ENCODE measurements around the gene CTBP2.

DNA sequence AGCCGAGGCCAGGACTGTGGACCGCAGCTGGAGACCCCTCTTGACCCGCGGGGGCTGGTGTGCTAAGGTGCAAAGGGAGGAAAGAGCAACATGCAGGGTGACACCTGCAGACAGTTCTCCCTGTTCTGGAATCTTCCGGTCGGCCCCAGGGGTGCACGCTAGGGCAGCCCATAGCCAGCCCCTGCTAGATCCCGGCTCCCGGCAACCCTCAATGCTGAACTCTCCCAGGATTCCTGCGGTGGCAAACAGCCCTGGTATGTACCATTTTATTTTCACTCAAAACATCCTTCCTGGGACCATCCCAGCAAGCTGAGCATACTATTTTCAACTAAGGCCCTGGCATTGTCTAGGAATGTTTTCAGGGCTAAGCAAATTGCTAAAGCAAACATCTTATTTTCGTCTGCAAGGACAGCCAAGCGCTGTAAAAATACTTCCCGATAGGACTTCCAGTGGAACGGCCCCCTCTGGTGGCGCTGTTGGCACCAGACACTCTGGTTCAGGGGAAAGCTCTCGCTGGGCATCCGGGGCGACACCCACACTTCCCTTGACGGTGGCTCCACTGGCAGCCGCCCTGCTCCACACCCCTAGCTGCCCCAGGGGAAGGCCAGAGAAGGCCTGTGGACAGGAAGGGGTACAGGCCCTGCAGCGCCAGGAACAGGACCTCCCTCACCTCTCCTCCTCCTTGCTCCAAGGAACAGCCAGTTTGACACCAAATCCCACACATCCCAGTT lies 99.4 kb downstream of the CTBP2 start:
- TF ChIP-seq, protein P1, sequence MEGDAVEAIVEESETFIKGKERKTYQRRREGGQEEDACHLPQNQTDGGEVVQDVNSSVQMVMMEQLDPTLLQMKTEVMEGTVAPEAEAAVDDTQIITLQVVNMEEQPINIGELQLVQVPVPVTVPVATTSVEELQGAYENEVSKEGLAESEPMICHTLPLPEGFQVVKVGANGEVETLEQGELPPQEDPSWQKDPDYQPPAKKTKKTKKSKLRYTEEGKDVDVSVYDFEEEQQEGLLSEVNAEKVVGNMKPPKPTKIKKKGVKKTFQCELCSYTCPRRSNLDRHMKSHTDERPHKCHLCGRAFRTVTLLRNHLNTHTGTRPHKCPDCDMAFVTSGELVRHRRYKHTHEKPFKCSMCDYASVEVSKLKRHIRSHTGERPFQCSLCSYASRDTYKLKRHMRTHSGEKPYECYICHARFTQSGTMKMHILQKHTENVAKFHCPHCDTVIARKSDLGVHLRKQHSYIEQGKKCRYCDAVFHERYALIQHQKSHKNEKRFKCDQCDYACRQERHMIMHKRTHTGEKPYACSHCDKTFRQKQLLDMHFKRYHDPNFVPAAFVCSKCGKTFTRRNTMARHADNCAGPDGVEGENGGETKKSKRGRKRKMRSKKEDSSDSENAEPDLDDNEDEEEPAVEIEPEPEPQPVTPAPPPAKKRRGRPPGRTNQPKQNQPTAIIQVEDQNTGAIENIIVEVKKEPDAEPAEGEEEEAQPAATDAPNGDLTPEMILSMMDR (IDR thresholded peaks at IDR 0.05), result peak; percentile 68 to 91 (median 82)
- TF ChIP-seq POLR2A (IDR thresholded peaks at IDR 0.05), result no peak
